ENCODE data around the gene TMEM169.

The TMEM169 gene, protein sequence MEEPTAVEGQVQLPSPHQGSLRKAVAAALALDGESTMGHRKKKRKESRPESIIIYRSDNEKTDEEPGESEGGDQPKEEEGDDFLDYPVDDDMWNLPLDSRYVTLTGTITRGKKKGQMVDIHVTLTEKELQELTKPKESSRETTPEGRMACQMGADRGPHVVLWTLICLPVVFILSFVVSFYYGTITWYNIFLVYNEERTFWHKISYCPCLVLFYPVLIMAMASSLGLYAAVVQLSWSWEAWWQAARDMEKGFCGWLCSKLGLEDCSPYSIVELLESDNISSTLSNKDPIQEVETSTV

DNA sequence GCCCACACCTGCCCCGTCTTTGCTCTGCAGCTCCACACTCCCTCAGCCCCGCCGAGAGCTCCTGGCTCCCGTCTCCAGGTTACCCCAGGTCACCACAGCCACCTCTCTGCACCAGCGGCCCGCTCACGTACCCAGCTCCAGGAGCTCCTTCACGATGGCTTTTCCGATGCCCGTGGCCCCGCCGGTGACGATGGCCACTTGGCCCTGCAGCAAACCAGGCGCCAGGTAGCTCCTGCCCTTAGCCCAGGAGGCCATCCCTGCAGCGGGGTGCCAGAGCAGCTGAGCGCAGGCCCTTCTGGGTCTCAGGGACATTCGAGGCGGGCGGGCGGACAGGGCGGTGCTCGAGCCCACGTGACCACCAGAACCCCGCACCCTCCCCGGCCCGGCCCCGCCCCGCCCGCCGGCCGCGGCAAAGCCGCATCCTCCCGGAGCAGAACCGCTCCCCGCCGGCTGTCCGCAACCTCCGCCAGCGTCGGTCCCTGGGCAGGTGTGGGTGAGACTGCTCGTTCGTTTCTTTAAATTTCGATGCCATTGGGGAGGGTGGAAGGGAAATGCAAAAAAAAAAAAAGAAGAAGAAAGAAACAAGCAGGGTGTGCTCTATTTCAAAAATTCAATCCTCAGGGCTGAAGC lies at the start of gene TMEM169, which contains the start of gene PECR:
TMEM169 (plus strand) TSS at position 433 of the 630 bp plus-strand sequence. CDS start 14,045 bp downstream, outside the sequence.
PECR (minus strand) TSS at position 323 of the 630 bp plus-strand sequence; CDS start at position 255, 68 bp downstream.
- DNase-seq = peak; percentile 65 to 77

DNA sequence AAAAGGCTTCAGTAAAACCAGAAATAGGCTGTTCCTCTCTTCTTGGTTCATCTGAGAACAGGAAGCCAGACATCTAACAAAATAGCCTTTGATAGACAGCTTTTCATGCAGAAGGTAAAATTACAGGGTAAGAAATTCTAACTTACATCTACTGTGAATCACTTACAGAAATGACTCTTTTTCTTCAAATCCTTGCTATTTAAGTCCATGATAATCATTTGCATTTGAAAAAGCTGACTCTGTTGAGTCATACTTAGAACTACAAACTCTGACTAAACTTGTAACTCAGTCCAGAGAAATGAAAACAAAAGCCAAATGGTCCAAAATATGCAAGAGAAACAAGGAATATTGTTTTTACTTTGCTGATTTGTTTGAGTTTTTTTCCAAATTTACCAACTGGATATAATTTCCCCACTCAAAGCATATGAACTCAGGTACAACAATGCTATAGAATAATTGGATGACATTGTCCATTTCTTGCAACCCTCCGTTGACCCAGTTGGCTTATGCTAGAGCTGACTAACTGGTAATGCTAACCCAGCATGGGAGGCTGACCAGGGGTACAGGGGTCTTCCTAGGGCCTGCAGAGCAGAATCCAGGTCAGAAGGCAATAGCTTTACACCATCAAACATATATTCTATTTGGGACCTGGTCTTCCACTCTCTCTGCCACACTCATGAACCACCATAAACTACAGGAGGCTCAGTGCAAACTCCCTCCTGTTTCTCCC lies 49.6 kb upstream of the TMEM169 start:
- DNase-seq = no peak

DNA sequence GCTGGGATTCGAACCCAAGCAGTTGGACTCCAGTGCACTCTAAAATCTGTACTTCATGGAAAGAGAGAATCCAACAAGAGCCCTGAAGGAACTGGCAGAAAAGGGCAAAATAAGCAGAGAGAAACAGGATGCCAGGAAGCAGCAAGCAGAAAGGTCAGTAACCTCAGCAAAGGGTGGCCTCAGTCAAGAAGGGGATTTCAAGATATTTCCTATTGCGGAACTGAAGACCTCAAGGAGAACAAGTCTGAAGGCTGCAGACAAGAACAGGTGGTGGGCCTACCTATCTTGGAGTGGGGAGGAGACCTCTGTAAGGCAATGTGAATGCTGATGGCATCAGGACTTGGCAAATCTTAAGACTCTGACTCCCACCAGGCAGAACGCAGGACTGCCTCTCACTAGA lies 48.3 kb upstream of the TMEM169 start:
- no peak for DNase-seq

DNA sequence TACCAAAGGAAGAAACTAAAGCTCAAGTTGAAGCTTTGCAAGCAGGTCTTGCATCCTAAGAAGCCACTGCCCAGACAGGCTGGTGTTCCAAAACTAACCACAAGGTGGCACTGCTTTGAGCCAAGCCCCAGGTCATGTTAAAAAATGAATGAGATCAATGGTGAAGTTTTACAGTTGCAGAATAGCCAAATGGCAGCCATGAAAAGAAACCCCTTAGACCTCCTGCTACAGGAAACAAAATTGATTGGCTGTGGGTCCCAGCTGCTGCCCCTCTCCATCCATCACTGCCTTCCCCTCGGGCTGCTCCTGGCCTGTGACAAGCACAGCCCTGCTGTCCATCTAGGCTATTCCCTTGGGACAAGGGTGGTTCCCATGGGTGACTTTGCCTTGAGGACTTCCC lies 47.7 kb upstream of the TMEM169 start:
- peak; percentile 58 to 79 for DNase-seq

DNA sequence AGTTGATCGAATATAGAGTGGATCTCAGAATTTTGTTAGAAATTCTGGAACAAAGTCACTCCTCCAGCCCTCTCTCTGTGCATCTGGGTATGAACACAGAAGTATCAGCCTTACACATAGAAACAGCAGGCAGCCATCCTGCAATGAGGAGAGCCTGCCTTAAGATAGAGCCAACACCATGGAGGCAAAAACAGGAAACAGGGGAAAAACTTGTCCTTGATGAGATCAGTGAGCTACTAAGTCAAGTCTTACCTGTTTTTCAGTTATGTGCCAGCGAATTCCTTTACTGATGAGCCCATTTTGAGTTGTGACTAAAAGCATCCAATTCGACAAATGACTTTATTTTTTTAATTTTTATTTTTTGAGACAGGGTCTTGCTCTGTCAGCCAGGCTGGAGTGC lies 41.8 kb upstream of the TMEM169 start:
- DNase-seq = no peak

DNA sequence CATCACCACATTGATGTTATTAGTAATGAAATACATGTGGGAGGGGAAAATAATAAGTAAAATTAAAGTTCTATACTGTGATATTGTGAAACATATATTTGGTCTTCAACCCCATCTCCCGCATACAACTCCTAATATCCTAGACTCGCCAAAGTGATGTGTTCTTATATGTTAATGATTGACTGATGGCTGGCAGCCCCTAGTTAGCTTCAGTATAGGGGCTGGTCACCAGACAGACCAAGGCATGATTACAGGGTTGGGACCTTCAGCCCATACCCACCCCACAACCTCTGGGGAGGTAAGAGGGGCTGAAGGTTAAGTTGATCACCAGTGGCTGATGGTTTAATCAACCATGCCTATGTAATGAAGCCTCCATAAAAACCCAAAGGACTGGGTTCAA lies 40.3 kb upstream of the TMEM169 start:
- no peak for DNase-seq

DNA sequence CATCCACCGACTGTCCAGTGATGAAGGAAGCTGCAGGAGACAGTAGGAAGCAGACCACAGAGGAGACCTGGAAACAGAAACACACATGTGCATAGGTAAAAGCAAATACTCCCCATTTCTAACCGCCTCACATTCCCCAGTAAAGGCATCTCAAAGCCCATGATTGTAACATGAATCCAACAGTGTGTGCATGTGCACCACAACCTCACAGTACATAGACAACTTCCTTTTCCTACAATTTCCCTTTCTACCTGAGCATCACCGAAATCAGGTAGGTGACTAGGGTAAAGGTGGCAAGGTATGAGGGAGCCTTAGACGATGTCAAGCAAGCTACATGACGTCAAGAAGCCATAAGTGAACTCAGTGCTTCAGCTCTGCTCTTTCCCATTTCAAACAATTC lies 37.8 kb upstream of the TMEM169 start:
- no peak for DNase-seq

DNA sequence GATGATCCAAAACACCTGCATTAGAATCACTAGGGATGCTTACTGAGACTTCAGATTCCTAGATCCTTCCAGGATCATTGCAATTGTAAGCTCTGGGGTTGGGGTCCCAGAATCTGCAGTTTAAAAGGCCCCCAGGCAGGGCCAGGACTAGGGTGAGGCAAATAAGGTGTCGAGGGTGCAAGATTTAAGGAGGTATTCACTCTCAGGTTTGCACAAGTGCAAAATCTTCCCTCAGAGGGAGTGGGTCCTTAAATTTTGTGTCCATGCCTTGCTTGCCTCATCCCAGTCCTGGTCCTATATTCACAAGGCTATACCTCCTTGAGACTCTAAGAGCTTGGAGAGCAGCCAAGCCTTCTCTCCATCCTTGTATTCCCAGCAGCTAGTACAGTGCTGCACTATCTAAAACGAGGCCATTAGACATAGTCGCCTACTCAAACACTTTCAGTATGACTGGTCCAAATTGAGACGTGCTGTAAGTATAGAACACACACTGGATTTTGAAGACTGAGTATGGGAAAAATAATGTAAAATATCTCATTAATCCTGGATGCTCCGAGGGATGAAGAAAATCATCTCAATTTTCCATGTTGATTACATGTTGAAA lies 36.7 kb upstream of the TMEM169 start:
- no peak for DNase-seq

DNA sequence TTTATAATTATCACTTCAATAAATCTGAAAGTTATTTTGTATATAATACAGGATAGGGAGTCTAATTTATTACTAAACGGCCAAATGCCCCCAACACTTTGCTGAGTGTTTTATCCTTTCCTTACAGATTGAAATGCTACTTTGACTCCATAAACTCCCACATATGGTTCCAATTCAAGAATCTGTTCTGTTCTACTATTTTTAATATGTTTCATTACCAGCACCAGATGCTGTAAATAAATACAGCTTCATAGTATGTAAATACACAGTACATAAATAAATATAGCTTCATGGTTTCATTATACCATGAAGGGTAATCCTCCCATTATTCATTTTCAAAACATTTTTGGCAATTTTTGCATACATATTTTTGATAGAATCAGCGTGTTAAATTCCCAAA lies 34.3 kb upstream of the TMEM169 start:
- DNase-seq = no peak

DNA sequence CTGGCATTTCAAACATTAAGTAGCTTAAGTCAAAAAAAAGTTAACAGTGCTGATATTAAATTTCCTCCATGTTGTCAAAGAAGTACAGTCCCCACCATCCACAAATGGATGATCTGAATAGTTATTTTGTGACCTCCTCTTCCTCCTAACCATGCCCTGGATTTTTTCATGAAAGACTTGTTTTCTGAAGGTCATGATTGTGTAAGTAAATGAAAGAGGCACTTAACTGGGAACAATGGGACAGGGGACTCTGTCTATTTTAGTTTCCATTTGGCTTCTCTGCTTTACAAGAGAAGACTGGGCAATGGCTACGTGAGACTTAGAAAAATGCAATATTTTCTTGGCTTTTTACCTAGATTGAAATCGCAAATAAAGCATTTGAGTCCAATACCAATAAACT lies 32.3 kb upstream of the TMEM169 start:
- DNase-seq = no peak

DNA sequence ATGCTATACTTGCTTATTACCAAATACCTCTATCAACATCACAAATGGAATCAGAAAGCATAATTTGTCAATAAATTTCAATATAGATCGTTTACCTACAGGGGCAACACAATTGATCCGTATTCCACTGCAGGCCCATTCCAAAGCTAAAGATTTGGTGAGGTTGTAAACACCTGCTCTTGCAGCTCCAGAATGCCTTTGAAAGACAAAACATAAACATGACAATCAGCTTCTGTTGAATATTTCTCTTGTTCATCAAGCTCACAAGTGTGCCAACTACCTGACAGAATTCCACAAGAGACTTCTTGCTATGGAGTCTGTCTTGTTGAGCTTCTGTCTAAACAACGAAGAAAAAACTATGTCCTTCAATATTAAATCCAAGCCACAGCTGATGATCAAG lies 30.4 kb upstream of the TMEM169 start:
- no peak for DNase-seq

DNA sequence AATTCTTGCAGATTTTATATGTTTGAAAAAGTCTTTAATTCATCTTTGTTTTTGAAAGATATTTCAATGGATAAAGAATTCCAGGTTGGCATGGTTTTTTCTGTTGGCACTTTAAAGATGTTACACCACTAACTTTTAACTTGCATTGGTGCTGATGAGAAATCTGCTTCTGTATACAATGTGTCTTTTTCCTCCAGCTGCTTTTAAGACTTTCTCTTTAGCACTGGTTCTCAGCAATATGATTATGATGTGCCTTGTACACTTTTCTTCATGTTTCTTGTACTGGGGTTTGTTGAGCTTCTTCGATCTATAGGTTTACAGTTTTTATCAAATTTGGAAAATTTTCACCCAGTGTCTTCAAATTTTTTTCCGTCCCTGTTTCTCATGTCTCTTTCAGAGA lies 29.3 kb upstream of the TMEM169 start:
- no peak for DNase-seq

DNA sequence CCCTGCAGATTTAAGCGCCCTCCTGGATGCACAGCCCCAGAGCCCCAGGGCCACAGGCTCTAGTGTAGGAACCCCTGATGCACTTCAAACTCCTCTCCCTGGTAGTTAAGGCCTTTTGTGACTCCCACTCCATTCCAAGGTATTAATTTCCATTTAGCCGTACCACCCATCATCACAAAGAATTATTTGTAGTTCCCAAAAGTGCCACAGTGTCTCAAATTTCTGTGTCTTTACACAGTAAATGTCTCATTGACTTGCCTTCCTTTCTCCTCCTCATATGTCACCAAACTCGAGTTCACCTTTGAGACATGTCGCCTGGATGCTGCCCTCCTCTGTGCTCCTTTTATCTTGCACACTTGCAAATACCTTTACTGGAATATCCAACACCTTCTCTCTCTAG lies 26.0 kb upstream of the TMEM169 start:
- no peak for DNase-seq

DNA sequence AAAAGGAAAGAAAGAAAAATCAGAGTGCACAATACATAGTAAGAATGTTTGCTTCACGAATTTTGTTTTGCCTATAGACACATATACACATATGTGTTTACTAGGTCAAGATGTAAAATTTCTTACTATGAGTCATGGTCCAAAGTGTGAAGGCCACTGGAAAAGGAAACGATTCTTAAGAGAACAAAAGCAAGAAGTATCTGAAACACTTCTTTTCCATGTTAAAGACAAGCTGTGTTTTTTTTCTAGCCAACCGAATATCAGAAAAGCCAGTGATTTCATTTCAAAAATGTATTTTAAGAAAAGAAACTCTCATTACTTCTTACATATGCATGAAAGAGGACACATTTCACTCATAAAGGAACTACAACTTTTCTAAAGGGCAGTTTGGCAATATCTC lies 25.0 kb upstream of the TMEM169 start:
- no peak for DNase-seq

DNA sequence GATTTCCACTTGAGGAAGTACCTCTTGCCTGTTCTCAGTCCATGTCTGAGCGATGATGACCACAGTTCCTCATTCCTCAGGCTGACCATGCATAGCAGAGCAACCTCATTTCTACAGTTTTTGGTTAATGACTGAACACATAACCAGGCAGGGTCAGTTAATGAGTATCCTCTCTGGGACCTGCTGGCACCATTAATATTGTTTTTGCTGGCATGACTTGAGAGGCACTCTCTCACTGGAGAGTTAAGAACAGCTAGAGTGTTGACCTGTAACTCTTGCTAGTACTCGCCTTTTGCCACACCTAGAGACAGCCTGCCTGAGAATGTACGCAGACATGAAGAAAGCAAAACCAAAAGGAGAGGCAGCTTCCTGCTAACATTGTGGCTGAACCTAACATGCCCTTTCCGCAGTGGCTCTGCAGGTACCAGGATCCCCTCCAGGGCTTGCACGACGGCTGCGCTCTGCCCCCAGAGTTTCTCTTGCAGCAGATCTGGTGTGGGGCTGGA lies 24.0 kb upstream of the TMEM169 start:
- peak; percentile 61 to 75 for DNase-seq

DNA sequence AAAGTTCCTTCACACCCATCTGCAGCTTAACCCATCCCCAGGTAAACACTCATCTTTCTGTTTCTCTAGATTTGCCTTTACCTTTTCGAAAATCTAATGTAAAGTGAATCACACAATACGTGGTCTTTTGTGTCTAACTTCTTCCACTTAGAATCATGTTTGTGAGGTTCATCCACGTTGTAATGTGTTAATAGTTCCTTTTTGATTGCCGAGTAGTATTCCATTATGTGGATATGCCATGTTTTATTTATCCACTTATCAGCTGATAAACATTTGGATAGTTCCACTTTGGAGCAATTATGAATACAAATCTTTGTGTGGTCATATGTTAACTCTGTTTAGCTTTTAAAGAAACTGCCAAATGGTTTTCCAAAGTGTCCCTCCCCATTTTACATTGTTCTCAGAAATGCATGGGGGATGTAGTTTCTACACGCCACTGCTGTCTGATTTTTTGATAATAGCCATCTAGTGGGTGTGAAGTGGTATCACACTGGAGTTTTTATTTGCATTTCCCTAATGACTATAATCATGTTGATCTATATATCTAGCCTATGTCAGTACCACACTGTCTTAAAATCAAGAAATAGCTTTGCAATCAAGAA lies 22.4 kb upstream of the TMEM169 start:
- DNase-seq = peak in 1 of 2 donors; percentile 32

DNA sequence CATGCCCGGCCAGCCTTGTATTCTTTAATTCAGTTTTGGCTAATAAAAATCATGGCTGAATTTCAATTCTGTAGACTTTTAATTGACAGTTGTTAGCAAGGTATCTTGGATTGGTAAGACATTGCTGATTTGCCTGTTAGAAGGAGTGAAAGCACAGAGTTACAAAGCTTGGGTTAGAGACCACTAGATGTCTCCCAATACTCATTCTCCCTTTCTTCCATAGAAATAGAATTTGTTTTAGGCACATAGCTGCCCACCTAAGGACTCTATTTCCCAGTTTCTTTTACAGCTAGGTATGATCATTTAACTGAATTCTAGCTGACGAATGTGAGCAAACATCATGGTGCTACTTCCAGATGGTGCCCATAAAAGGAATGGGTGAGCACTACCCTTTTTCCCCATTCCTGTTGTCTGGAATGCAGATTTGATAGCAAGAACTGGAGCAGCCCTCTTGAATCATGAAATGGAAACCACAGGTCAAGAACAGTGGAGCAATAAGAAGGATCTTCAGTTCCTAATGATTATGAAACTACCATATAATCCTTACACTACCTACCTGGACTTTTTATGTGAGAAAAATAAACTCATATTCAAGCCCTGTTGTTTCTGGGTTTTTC lies 17.6 kb upstream of the TMEM169 start:
- no peak for DNase-seq

DNA sequence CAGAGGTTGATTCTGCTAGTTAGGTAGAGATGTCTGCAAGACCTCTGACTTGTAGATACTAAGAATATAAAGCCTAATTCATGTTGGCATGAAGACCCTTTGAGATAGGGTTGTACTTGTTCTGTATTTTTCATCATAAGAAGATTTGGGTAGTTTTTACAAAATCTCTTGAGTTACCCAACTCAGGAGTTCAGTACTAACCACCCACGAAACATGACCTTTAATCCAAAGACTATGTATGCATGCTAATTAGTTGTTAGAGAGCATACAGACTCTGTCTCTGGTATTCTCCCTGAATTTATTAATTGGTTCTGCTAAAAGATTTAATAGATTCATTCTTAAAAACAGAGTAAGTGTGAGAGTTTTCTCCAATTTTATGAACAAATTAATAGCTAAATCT lies 17.1 kb upstream of the TMEM169 start:
- no peak for DNase-seq

DNA sequence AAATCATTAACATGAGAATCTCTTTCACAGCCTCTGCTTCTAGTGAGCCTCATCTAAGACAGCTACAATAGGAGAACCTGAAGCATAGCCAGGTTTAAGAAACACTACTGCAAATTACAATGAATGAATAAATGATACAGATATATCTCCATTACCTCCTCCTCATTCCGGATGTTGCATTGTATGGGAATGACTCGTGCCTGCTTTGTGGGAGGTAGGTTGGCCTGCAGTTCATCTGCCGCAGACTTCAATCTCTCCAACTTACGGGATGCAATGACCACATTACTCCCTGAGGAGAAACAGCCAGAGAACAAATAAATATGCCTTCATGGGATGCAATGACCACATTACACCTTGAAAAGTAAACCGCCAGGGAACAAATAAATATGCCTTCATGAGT lies 15.5 kb upstream of the TMEM169 start:
- DNase-seq = no peak

DNA sequence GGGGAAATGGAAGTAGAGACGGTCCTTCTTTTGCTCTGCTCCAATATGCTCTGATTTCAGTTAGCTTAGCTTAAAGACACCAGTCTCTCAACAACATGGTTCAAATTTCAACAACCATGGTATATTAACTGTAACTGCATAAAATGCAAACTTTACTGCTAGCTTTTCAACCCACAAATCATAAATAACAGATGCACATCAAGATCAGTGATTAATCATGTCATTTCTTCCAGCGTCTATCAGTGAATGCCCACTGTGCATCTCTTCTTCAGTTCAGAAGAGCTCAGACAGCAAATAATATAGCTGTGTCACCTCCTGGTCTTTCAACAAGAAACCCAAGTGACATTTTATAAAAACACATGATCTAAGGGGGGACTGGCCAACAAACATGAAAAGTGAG lies 12.7 kb upstream of the TMEM169 start:
- no peak for DNase-seq

DNA sequence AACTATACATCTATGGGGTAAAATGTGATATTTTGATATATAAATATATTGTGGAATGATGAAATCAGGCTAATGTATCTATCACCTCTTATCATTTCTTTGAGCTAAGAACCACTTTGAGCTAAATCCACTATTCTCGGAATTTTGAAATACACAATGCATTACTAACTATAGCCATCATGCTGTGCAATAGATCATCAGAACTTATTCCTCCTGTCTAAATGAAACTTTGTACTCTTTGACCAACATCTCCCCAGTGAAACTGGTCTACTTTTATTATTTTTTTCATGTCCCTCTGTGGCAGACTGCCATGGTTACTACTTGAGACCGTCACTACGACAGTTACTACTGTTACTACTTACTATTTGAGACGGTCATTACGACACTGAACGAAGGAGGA lies 11.5 kb upstream of the TMEM169 start:
- no peak for DNase-seq

DNA sequence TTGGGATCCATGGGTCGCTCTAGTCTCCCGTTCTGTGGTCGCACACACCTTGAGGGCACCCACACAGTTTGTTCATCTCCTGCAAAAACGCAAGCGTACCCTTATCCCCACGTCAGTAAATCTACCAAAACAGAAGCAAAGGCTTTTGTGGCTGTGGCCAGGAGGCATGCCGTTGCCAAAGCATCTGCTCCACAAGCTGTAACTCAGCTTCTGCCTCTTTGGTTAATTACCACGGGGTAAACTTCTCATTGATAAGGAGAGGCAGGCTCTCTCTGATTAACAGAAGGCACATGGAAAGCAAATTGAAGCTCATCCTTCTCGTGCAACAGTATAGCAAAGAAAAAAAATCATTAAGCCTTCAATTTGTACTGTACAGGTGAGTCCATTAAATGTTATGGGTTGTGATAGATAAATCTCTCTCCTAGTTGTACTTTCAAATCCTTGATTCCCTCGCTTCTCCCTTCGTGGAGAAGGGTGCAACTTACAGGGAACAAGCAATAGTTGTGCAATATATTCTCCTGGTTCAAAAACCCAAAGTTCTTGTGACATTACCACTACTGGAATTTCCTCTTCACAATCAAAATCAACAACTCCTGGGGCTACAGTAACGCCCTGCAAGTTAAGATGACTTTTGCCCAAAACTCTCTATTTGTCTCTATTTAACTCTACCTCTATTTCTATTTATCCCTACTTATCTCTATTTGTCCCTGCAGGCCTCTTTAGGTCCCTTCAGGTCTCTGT lies 10.4 kb upstream of the TMEM169 start:
- no peak for DNase-seq

All from CD4-positive, alpha-beta T cell treated with Interferon alpha-2 for 1 hour (primary cell).